GM19238 (cell line): ENCODE measurements around the gene NPIPB8.
"Not testable (repeated sequence)": the region's sequence is repeated elsewhere in the genome, so short reads cannot be mapped to it uniquely, and the experiment has no call there.

ENCODE experiments used
- DNase-seq: peaks from one replicate; pipeline ENCODE4 v3.0.0; 2011; ENCODE audit warnings: low spot score; ENCODE audit not compliant: insufficient read length

The NPIPB8 gene

GRCh38 chr16:28637765-28638164 is at the start of gene NPIPB8:
Gene NPIPB8 (plus strand): TSS chr16:28638065. CDS start chr16:28638361, 296 bp downstream.
- DNase-seq, result not testable (repeated sequence)

- no peak for DNase-seq
Measured at GRCh38 chr16:28589069-28589468, 48.8 kb upstream of the NPIPB8 start.

GRCh38 chr16:28589930-28590329 is 47.9 kb upstream of the NPIPB8 start:
- no peak for DNase-seq

GRCh38 chr16:28590384-28591340 is 47.2 kb upstream of the NPIPB8 start:
- no peak for DNase-seq

- no peak for DNase-seq
Measured at GRCh38 chr16:28591355-28591754, 46.5 kb upstream of the NPIPB8 start.

- no peak for DNase-seq
Measured at GRCh38 chr16:28592511-28592910, 45.4 kb upstream of the NPIPB8 start.

- DNase-seq, result no peak
Measured at GRCh38 chr16:28592979-28593553, 44.8 kb upstream of the NPIPB8 start.

- not testable (repeated sequence) for DNase-seq
Measured at GRCh38 chr16:28595451-28595850, 42.4 kb upstream of the NPIPB8 start.

- no peak for DNase-seq
Measured at GRCh38 chr16:28596115-28596630, 41.7 kb upstream of the NPIPB8 start.

- DNase-seq, result no peak
Measured at GRCh38 chr16:28596840-28597691, 40.8 kb upstream of the NPIPB8 start, which contains the start of gene SULT1A2. Gene SULT1A2 (minus strand): TSS chr16:28597050. CDS start chr16:28595930, 1,120 bp downstream.

GRCh38 chr16:28597692-28598261 is 40.1 kb upstream of the NPIPB8 start:
- DNase-seq, result no peak

GRCh38 chr16:28599377-28600285 is 38.2 kb upstream of the NPIPB8 start:
- DNase-seq, result not testable (repeated sequence)

GRCh38 chr16:28600965-28601364 is 36.9 kb upstream of the NPIPB8 start:
- not testable (repeated sequence) for DNase-seq

- DNase-seq, result not testable (repeated sequence)
Measured at GRCh38 chr16:28601589-28601988, 36.3 kb upstream of the NPIPB8 start.

GRCh38 chr16:28602062-28602461 is 35.8 kb upstream of the NPIPB8 start:
- DNase-seq, result not testable (repeated sequence)

- no peak for DNase-seq
Measured at GRCh38 chr16:28602529-28602928, 35.3 kb upstream of the NPIPB8 start.

- DNase-seq, result no peak
Measured at GRCh38 chr16:28603381-28604185, 34.3 kb upstream of the NPIPB8 start.

- DNase-seq, result no peak
Measured at GRCh38 chr16:28604186-28604565, 33.7 kb upstream of the NPIPB8 start.
